ENCODE measurements around the gene SRSF11.
"Not testable (repeated sequence)": the region's sequence is repeated elsewhere in the genome, so short reads cannot be mapped to it uniquely, and the experiment has no call there.

The SRSF11 gene, protein sequence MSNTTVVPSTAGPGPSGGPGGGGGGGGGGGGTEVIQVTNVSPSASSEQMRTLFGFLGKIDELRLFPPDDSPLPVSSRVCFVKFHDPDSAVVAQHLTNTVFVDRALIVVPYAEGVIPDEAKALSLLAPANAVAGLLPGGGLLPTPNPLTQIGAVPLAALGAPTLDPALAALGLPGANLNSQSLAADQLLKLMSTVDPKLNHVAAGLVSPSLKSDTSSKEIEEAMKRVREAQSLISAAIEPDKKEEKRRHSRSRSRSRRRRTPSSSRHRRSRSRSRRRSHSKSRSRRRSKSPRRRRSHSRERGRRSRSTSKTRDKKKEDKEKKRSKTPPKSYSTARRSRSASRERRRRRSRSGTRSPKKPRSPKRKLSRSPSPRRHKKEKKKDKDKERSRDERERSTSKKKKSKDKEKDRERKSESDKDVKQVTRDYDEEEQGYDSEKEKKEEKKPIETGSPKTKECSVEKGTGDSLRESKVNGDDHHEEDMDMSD

DNA sequence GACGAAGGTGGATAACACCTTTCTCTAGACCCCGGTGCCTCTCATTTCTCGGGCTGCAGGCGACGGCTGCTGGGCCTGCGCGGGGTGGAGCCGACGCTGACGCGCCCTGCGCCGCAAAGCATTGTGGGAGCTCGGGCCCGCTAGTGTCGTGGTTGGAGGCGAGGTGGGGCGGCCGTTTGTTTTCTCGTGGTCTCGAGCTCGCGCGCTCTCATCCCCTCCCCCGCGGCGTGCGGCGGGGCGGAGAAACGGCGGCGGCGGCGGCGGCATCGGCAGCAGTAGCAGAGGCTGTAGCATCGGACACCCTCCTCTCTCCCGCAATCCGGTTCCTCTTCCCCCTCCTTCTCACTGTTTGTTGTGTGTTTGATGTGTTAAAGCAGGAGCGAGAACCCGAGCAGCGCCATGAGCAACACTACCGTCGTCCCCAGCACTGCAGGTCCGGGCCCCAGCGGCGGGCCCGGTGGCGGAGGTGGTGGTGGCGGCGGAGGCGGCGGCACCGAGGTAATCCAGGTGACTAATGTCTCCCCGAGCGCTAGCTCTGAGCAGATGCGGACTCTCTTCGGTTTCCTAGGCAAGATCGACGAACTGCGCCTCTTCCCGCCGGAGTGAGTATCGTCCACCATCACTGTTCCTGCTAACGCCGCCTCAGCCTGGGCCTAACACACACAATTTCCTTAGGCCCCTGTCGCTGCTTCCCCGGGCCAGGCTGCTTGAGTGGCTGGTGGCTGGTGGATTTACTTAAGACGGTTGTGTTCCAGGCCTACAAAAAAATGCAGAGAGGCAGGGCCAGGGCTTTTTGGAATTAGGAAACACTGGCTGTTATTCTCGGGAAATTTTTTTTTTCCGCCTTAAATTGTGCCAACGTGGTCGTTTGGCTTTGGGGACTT lies at the start of gene SRSF11:
TSS of gene SRSF11 (plus strand) at position 143 of the 884 bp plus-strand sequence. CDS start at position 400, 257 bp downstream.
- intact Hi-C loops (cut with DNase I), result loop anchor here (2.0 to 10.0 kb wide), 2 partner anchors 17 to 183 kb away; partner anchors contain the start of gene LRRC40
- peak; percentile 89 to 99 (median 97) for DNase-seq

DNA sequence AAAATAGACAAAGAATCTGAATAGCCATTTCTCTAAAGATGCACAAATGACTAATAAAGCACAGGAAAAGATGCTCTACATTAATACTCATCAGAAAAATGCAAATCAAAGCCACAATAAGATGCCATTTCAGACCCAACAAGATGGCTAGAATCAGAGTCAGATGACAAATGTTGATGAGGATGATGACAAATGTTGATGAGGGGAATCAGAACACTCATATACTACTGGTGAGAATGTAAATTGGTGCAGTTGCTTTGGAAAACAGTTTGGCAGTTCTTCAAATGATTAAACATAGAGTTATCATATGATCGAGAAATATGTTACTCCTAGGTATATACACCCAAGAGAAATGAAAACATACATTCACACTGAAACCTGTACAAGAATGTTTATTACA lies 49.7 kb upstream of the SRSF11 start:
- intact Hi-C loops (cut with DNase I), result no loop called here

DNA sequence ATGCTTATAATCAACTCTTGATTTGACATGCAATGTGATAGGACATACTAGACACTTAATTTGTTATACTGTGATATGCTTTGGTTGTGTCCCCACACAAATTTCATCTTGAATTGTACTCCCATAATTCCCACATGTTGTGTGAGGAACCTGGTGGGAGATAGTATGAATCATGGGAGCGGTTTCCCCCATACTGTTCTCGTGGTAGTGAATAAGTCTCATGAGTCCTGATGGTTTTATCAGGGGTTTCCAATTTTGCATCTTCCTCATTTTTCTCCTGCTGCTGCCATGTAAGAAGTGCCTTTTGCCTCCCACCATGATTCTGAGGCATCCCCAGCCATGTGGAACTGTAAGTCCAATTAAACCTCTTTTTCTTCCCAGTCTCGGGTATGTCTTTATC lies 36.0 kb upstream of the SRSF11 start:
- DNase-seq; intact Hi-C loops (cut with DNase I): not testable (repeated sequence)

More for the DNA sequence above, 49.7 kb upstream of the SRSF11 start:
- no peak for DNase-seq

DNA sequence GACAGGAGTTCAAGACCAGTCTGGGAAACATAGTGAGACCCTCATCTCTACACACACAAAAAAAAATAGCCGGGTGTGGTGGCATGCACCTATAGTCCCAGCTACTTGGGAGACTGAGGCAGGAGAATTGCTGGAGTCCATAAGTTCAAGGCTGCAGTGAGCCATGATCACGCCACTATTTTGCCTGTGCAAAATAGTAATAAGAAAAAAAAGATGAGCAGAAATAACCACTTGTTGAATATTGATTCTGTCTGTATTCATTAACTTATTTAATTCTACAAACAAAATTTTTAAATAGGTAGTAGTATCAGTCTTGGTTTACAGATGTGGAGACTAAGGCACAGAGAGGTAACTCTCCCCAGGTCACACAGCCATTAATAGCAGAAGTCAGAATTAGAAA lies 32.7 kb upstream of the SRSF11 start:
- intact Hi-C loops (cut with DNase I), result no loop called here
- no peak for DNase-seq

DNA sequence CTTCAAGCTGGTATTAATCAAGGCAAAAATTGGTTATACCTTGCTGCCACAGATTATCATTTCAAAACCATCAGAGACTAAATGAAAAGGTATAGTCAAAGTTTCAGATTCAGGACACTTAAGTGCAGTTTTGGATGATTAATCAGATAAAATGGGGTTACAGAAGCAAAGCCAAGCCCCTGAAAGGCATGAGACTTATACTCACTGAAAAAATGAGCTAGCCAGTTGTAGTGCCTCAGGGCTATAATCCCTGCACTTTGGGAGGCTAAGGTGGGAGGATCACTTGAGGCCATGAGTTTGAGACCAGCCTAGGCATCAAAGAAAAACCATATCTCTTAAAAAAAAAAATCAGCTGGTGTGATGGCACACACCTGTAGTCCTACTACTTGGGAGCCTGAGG lies 31.0 kb upstream of the SRSF11 start:
- intact Hi-C loops (cut with DNase I), result no loop called here
- no peak for DNase-seq

DNA sequence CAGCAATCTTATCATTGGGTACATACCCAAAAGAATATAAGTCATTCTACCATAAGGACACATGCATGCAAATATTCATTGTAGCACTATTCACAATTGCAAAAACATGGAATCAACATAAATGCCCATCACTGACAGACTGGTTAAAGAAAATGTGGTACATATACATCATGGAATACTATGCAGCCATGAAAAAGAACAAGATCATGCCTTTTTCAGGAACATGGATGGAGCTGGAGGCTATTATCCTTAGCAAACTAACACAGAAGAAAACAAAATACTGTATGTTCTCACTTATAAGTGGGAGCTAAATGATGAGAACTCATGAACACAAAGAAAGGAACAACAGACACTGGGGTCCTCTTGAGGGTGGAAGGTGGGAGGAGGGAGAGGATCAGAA lies 28.7 kb upstream of the SRSF11 start:
- intact Hi-C loops (cut with DNase I); DNase-seq: not testable (repeated sequence)

DNA sequence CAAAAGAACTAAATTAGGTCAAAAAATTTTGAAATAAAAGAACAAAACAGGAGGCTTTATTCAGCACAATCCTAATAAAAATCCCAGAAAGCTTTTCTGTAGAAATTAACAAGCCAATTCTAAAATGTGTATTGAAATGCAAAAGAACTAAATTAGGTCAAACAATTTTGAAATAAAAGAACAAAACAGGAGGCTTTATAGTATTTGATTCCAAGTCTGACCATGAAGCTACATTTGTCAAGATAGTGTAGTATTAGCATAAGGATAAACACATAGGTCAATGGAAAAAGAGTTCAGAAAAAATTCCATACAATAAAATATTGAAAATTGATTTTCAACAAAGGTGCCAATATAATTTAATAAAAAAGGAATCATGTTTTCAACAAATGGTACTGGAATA lies 26.6 kb upstream of the SRSF11 start:
- intact Hi-C loops (cut with DNase I), result no loop called here
- DNase-seq, result no peak

DNA sequence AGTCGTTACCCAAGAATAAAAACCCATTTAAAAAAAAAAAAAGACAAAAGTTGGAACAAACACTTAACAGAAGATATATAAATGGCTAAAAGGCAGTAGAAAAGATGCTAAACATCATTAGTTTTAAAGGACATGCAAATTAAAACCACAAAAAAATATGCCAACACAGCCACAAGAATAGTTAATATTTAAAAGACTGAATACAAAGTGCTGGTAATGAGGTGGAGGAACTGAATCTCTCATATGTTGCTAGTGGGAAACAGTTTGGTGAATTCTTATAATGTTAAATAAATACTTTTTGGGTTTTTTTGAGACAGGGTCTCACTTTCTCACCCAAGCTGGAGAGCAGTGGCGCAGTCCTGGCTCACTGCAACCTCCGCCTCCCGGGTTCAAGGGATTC lies 25.8 kb upstream of the SRSF11 start:
- intact Hi-C loops (cut with DNase I), result no loop called here
- no peak for DNase-seq

DNA sequence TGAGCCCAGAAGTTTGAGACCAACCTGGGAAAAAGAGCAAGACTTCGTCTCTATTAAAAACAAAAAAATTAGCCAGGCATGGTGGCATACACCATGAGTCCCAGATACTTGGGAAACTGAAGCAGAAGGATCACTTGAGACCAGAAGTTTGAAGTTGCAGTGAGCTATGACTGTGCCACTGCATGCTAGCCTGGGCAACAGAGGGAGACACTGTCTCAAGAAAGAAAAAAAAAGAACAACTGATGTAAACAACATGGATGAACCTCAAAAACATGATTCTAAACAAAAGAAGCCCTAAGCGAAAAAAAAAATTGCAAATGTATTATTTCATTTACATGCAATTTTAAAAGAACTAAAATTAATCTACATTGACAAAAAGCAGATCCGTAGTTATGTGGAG lies 24.8 kb upstream of the SRSF11 start:
- intact Hi-C loops (cut with DNase I), result no loop called here
- no peak for DNase-seq

DNA sequence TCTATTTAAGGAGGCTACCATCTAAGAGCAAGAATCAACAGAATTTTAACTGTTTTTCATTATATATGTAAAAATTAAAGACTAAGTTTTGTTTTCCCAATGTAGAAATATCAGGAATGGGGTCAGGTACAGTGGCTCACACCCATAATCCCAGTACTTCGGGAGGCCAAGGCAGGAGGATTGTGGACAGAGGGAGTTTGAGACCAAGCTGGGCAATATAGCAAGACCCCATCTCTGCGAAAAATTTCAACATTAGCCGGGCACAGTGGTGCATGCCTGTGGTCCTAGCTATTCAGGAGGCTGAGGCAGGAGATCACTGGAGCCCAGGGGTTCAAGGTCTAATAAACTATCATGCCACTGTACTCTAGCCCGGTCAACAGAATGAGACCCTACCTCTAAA lies 21.1 kb upstream of the SRSF11 start:
- no peak for DNase-seq
- intact Hi-C loops (cut with DNase I), result loop anchor here (10.0 kb wide), 1 partner anchor 155 kb away; the partner anchor contains the start of gene ANKRD13C

DNA sequence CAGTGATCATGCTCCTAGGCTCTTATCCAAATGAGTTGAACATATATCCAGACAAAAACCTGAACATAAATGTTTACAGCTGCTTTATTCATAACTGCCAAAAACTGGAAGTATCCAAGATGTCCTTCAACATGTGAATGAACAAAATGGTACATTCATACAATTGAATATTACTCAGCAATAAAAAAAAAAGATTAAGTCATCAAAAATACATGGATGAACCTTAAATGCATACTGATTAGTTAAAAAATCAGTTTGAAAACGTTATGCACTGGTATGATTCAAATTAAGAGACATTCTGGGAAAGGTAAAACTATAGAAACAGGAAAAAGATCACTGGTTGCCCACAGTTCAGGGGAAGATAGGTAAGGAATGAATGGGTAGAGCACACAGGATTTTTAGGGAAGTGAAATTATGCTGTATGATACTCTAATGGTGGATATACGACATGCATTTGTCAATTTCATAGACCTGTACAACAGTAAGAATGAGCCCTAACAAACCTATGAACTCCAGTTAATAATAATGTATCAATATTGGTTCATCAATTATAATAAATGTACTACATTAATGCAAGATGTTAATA lies 18.9 kb upstream of the SRSF11 start:
- no peak for DNase-seq
- intact Hi-C loops (cut with DNase I), result loop anchor here (10.0 kb wide), 1 partner anchor 153 kb away; the partner anchor contains the start of gene ANKRD13C

DNA sequence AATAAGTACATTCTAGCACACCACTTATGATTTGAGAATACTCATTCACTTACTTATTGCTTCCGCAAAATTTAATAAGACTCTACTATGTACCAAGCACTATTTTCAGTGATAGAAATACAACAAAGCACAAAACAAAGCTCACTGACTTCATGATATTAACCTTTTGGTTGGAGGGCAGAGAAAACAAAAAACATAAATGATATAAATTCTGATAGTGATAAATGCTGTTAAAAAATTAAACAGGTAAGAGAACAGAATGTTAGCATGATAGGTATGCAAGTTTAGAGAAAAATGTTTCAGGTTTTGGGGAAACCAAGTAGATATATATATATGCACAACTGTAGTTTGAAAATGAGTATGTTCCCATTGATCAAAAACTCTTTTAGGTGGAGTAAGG lies 17.0 kb upstream of the SRSF11 start:
- intact Hi-C loops (cut with DNase I), result loop anchor here (2.0 to 10.0 kb wide), 2 partner anchors 17 to 151 kb away; partner anchors contain the start of genes ANKRD13C and SRSF11
- no peak for DNase-seq

DNA sequence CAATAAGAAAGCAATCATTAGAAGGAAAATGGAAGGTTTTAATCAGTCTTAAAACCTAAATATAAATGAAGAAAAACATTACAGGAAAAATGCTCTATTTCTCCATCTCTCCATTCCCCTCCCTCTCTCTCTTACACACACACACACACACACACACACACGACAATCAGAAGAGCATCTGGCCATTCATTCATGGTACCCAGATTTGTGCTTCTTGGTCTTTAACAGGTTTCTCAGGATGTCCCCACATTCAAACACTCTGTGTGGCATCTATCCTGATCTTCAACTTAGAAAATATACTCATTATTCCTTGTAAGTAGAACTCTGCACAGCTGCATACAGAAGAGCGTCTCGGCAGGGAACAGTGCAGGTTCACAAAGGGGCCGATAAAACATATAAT lies 16.6 kb upstream of the SRSF11 start:
- intact Hi-C loops (cut with DNase I), result loop anchor here (2.0 to 10.0 kb wide), 2 partner anchors 16 to 150 kb away; partner anchors contain the start of genes ANKRD13C and SRSF11
- peak in 1 of 42 donors; percentile 11 for DNase-seq

DNA sequence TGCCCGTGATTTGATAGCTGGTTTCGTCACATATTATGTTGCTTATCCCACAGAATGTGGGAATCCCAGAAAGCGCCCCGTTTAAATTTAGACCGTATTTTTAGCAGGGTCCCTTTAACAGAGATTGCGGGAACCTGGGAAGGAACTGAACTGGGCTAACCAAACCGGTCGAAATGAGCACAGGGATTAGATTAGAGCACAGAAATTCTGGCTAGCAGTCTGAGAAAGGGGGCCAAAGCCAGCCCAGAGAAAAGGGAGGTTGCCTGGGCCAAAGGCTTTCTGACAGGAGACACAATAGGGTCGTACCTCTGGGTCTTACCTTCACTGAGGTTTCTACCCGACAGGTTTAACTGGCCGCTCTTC lies 16.1 kb upstream of the SRSF11 start:
- intact Hi-C loops (cut with DNase I), result loop anchor here (2.0 to 10.0 kb wide), 2 partner anchors 16 to 150 kb away; partner anchors contain the start of genes ANKRD13C and SRSF11
- DNase-seq, result peak in 2 of 42 donors; percentile 6 to 10

DNA sequence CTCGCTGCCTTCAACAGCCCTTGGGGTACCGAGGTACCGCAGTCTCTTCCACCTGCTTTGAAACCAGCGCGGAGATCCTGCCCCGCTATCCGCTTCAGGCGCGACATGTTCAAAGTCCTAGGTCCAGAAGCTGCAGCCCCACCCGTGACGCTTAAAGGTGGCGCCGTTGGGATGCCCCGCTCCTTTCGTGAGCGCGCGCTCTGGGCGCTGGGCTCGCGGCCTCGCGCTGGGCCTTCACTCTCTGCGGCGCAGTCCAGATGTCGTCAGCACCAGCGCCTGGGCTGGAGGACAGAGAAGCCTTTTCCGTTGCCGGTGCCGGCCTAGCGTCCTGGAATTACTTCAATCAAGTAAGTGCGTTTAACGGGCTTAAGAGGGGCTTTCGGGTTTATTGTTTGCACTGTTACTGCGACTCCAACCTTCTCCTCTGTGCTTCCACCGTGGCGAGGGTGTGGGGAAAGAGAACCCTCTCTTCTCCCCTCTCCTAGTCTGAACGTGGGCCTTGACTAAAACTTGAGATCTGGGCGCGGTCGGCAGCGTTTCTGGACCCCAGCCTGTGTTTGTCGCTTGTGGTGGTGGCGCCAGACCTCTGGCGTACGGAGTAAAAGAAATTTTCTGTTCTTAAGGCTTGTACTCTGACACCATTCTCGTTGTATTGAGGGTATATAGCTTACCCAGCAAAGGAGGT lies 15.6 kb upstream of the SRSF11 start, which contains the start of gene LRRC40:
TSS of gene LRRC40 (minus strand) at position 146 of the 685 bp plus-strand sequence. CDS start at position 107, 39 bp downstream.
- peak; percentile 93 to 99 (median 97) for DNase-seq
- intact Hi-C loops (cut with DNase I), result loop anchor here (2.0 to 10.0 kb wide), 2 partner anchors 15 to 149 kb away; partner anchors contain the start of genes ANKRD13C and SRSF11

DNA sequence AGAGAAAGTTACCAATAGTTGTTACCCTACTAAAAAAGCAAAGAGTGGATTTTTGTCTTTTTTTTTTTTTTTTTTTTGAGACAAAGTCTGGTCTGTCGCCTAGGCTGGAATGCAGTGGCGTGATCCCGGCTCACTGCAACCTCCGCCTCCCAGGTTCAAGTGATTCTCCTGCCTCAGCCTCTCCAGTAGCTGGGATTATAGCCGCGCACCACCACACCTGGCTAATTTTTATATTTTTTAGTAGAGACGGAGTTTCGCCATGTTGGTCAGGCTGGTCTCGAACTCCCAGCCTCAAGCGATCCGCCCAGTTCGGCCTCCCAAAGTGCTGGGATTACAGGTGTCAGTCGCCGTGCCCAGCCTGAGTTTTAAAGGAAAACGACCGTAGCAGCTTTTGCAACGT lies 14.3 kb upstream of the SRSF11 start:
- intact Hi-C loops (cut with DNase I), result loop anchor here (10.0 kb wide), 1 partner anchor 148 kb away; the partner anchor contains the start of gene ANKRD13C

DNA sequence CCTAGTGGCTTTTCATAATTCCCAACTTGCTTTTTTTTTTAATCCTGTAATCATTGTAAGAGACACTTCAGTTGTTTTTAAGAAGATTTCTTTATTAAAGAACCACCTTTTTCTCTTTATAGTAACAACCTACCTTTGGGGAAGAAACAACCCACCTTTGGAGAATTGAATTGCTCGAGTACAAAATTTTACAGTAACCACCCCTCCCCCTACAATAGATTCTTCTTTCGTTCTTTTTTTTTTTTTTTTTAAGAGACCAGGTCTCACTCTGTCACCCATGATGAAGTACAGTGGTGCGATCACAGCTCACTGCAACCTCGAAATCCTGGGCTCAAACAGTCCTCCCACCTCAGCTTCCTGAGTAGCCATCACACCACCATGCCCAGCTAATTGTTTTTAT lies 13.7 kb upstream of the SRSF11 start:
- no peak for DNase-seq
- intact Hi-C loops (cut with DNase I), result loop anchor here (10.0 kb wide), 1 partner anchor 147 kb away; the partner anchor contains the start of gene ANKRD13C

More for the DNA sequence above, 14.3 kb upstream of the SRSF11 start:
- DNase-seq, result not testable (repeated sequence)

DNA sequence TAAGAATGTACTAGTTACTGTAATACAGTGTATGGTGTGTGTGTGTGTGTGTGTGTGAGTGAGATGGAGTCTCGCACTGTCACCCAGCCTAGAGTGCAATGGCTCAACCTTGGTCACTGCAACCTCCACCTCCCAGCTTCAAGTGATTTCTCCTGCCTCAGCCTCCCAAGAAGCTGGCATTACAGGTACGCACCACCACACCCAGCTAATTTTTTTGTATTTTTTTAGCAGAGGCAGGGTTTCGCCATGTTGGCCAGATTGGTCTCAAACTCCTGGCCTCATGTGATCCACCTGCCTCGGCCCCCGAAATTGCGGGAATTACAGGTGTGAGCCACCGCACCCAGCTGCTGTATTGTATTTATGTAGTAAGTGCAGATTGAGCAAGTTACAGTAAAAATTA lies 12.9 kb upstream of the SRSF11 start:
- DNase-seq, result no peak
- intact Hi-C loops (cut with DNase I), result loop anchor here (10.0 kb wide), 1 partner anchor 147 kb away; the partner anchor contains the start of gene ANKRD13C
